Progenitor cell of endocrine pancreas (in vitro differentiated cells): ENCODE data around the gene OVCH2. TPM values are rescaled to one million over a fixed set of nuclear protein-coding genes. Genes with fewer than 3 reads are reported as not detected.
"Not testable (repeated sequence)": the region's sequence is repeated elsewhere in the genome, so short reads cannot be mapped to it uniquely, and the experiment has no call there.

Experiments used
- DNase-seq: peaks from one replicate; pipeline ENCODE4 v3.0.0; 2021; ENCODE audit warnings: low spot score; ENCODE audit not compliant: unreplicated experiment
- H3K27ac Mint-ChIP-seq: 2 replicates; pipeline ENCODE4 v1.8.0; 2021; ENCODE audit warnings: mild to moderate bottlenecking, moderate library complexity, mixed read lengths
- H3K27me3 Mint-ChIP-seq: 2 replicates; pipeline ENCODE4 v1.8.0; 2021; ENCODE audit warnings: mixed read lengths
- H3K36me3 Mint-ChIP-seq: 2 replicates; pipeline ENCODE4 v1.8.0; 2022; ENCODE audit warnings: mixed read lengths; ENCODE audit not compliant: insufficient read depth
- H3K4me1 Mint-ChIP-seq: 2 replicates; pipeline ENCODE4 v1.8.0; 2021; ENCODE audit warnings: low read depth, mixed read lengths
- H3K4me3 Mint-ChIP-seq: 2 replicates; pipeline ENCODE4 v1.8.0; 2021; ENCODE audit warnings: low read depth, mild to moderate bottlenecking, moderate library complexity, mixed read lengths
- H3K9me3 Mint-ChIP-seq: 2 replicates; pipeline ENCODE4 v1.8.0; 2021; ENCODE audit warnings: low read depth, mixed read lengths
- CTCF ChIP-seq: fragments of 200-600 bp; sonication (generic); IDR thresholded peaks from one replicate; pipeline ENCODE4 v1.5.0; 2021; ENCODE audit warnings: antibody characterized with exemption, mild to moderate bottlenecking; ENCODE audit not compliant: unreplicated experiment
- long read RNA-seq: library from polyadenylated mRNA; unstranded; transcript quantifications from one replicate; pipeline ENCODE4 v2.0.0, GENCODE V29; 2020
- total RNA-seq: library from RNA; stranded (reverse); gene quantifications from 2 replicates; pipeline ENCODE4 v1.2.1, GENCODE V29; 2021

OVCH2 gene
- 0.33 TPM in 1 of 2 replicates, not detected in the other for total RNA-seq
- long read RNA-seq, partial matches to known transcripts: 0 of 3 reads
- long read RNA-seq, other reads (novel, unspliced or antisense): 3 of 3 reads

- Mint-ChIP-seq H3K4me1 (no peaks in the 10 kb centered on the region), H3K9me3 (no peaks in the 10 kb centered on the region), H3K36me3 (no peaks in the 10 kb centered on the region), H3K27ac (no peak within 1 kb of the TSS), H3K4me3 (no peak within 1 kb of the TSS), H3K27me3 (peaks cover 4% of the 10 kb centered on the region)
- DNase-seq: no peak
- TF ChIP-seq CTCF: no peak
Observed at GRCh38 chr11:7706377-7706776, at the start of gene OVCH2. Gene OVCH2, minus strand, starts transcription at chr11:7706477. Its CDS starts 83 bp downstream, at chr11:7706394.

GRCh38 chr11:7749456-7749855 is 43.2 kb upstream of the OVCH2 start:
- TF ChIP-seq CTCF: no peak
- Mint-ChIP-seq H3K36me3 (no peaks in the 10 kb centered on the region), H3K27ac (no peak overlapping the region), H3K4me3 (no peak overlapping the region), H3K4me1 (no peaks in the 10 kb centered on the region), H3K27me3 (no peaks in the 10 kb centered on the region), H3K9me3 (no peaks in the 10 kb centered on the region)
- no peak for DNase-seq

- H3K4me3 Mint-ChIP-seq, H3K27ac Mint-ChIP-seq, H3K36me3 Mint-ChIP-seq, H3K9me3 Mint-ChIP-seq, H3K27me3 Mint-ChIP-seq, DNase-seq, H3K4me1 Mint-ChIP-seq: not testable (repeated sequence)
Observed at GRCh38 chr11:7734767-7735166, 28.5 kb upstream of the OVCH2 start.

- no peak for TF ChIP-seq CTCF
- Mint-ChIP-seq H3K27me3 (peaks cover 2% of the 10 kb centered on the region), H3K4me3 (no peak overlapping the region), H3K27ac (no peak overlapping the region), H3K9me3 (peaks cover 3% of the 10 kb centered on the region), H3K36me3 (no peaks in the 10 kb centered on the region), H3K4me1 (no peaks in the 10 kb centered on the region)
- DNase-seq: no peak
Observed at GRCh38 chr11:7714786-7715185, 8.5 kb upstream of the OVCH2 start.

GRCh38 chr11:7703740-7704139 is 2.5 kb downstream of the OVCH2 start:
- no peak for DNase-seq
- no peaks in the 10 kb centered on the region for H3K4me1 Mint-ChIP-seq
- TF ChIP-seq CTCF: no peak
- no peaks in the 10 kb centered on the region for H3K9me3 Mint-ChIP-seq
- no peaks in the 10 kb centered on the region for H3K27me3 Mint-ChIP-seq
- H3K27ac Mint-ChIP-seq: no peak overlapping the region
- no peaks in the 10 kb centered on the region for H3K36me3 Mint-ChIP-seq
- no peak overlapping the region for H3K4me3 Mint-ChIP-seq

- Mint-ChIP-seq H3K4me1 (peaks cover 11% of the 10 kb centered on the region), H3K27ac (no peak overlapping the region), H3K27me3 (peaks cover 12% of the 10 kb centered on the region), H3K4me3 (no peak overlapping the region), H3K9me3 (no peaks in the 10 kb centered on the region), H3K36me3 (no peaks in the 10 kb centered on the region)
- no peak for TF ChIP-seq CTCF
- no peak for DNase-seq
Observed at GRCh38 chr11:7696424-7696823, 9.9 kb downstream of the OVCH2 start.
